GM12801 (cell line): ENCODE data around the gene LRRC4C.

Source experiments
- TF ChIP-seq, protein P1 (sequence below): IDR thresholded peaks from one replicate; pipeline ENCODE4 v1.5.1; 2011; ENCODE audit warnings: control low read depth; ENCODE audit not compliant: insufficient read length; ENCODE audit errors: extremely low read depth

LRRC4C gene

DNA sequence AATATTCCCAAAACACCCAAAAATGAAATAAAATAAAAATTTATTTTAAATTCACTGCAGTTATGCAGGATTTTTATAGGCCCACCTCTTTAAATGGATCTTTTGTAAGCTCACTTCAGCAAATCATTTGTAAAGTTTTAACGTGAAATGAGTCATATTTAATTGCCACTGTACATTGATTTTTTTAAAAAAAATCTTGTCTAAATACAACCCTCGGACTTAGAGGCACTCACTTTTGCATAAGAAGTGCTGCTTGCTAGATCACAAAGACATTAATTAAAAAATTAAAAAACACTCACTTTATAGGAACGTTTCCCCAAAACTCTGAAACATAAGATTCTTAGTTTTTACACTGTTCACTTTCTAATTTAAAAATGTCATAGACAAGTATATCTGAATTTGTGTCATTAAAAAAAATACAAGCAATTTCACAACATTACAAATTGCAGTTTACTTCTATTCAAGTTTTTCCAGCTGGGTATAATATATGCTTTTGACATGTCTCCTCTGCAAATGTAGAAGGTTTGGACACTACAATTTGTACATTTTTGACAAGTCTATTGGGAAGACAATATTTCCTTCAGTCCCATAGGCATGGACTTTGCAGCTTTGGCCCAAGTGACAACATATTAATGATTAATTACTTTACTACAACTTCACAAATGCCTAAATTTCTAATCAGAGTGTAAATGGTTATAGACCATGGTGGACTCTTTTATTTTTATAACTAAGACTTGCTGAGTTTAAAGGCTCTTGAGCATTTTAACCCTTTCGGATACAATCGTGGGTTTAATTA lies 1088.4 kb downstream of the LRRC4C start:
- TF ChIP-seq, protein P1, sequence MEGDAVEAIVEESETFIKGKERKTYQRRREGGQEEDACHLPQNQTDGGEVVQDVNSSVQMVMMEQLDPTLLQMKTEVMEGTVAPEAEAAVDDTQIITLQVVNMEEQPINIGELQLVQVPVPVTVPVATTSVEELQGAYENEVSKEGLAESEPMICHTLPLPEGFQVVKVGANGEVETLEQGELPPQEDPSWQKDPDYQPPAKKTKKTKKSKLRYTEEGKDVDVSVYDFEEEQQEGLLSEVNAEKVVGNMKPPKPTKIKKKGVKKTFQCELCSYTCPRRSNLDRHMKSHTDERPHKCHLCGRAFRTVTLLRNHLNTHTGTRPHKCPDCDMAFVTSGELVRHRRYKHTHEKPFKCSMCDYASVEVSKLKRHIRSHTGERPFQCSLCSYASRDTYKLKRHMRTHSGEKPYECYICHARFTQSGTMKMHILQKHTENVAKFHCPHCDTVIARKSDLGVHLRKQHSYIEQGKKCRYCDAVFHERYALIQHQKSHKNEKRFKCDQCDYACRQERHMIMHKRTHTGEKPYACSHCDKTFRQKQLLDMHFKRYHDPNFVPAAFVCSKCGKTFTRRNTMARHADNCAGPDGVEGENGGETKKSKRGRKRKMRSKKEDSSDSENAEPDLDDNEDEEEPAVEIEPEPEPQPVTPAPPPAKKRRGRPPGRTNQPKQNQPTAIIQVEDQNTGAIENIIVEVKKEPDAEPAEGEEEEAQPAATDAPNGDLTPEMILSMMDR, result no peak

DNA sequence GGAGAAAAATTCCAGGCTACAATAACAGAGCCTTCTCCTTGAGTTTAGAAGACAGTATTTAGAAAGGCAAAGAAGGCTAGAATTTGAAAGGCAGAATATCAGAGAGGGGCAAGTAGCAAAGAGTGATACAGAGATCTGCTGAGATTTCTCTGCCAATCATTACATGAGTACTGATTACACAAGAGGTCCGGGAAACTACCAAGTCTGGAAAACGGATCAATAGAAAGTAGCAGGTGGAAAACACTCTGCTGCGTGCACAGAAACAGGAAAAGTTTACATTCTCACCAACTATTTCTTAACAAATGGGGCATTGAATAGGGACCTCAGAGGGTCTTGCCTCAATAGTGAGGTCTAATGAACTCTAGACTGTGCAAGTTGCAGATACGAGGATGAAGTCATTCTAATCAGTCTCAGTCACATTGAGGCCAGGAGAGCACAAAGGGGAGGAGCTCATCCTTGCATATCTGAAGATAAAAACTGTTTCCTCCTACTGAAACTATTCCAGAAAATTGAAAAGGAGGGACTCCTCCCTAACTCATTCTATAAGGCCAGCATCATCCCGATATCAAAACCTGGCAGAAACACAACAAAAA lies 1099.2 kb downstream of the LRRC4C start:
- TF ChIP-seq, protein P1, result no peak

- TF ChIP-seq, protein P1, result no peak
Observed at GRCh38 chr11:40354121-40354520, 1105.3 kb downstream of the LRRC4C start.

- TF ChIP-seq, protein P1, result no peak
Observed at GRCh38 chr11:40340911-40341310, 1118.5 kb downstream of the LRRC4C start.

DNA sequence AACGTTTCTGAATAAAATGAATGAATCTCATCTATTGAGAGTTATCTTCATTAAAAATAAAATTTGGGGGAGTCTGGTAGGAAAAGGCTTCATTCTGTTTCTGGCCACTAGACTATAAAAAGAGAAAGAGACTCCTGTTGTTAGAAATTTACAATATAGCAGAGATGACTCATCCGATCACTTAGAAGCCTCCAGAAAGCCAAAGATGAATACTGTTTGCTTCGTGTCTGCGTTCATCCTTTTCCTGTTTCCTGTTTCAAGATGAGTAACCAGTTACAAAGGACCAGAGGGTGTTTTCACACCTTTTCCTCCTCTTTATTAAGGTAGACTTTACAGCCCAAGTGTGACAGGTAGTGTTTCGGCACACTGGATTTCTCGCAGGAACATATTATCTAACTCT lies 1120.7 kb downstream of the LRRC4C start:
- TF ChIP-seq, protein P1, result no peak

DNA sequence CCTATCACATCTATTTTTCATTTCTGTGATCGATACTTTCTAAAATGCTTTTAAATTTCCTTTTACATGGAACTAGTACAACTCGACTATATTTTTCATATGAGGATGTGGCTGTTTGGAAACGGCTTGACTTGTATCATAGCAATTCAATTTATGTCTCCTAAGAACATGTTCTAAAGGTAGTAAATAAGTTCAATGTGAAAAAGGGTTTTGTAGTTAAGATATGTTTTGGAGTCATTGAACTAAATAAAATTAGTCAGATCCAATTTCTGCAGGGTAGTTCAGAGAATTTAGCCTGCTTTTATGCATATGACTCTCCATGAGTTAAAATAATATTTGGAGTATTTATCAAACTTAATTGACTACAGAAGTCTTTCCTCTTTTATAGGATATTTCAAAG lies 1121.4 kb downstream of the LRRC4C start:
- TF ChIP-seq, protein P1, result no peak

DNA sequence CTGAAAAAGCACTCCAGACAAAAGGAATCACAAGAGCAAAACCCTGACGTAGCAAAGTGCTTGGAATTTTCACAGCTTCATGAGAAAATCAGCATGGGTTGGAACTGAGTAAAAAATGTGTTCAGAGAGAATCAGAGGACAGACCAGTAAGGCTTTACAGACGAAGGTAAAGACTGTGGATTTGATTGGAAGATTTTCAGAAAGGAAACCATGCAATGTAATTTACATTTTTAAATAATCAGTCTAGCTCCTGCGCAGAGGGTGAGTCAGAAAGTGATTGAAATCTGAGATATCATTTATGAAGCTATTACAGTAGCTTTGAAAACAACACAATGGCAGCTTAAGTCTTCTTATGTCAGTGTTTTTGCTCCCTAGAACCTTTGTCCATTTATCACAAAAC lies 1122.3 kb downstream of the LRRC4C start:
- TF ChIP-seq, protein P1, result no peak
